ENCODE data around the gene CDC14B.
"Not testable (repeated sequence)": the region's sequence is repeated elsewhere in the genome, so short reads cannot be mapped to it uniquely, and the experiment has no call there.

CDC14B gene

DNA sequence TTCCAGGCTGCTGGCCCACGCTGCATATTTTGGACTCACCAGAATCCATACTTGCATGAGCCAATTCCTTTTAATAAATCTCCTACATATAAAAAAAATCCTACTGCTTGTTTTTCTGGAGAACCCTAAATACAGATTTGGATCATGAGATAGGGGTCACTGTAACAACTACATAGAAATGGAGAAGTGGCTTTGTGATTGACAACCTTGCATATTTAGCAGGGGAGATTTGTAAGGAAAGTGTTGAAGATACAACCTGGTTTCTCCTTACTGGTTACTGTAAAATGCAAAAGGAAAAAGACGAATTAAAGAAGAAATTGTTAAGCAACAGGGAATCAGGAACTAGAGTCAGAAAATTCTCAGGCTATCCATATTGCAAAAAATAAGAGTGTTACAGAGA, 94.9 kb downstream of the CDC14B start:
- no peak for DNase-seq

DNA sequence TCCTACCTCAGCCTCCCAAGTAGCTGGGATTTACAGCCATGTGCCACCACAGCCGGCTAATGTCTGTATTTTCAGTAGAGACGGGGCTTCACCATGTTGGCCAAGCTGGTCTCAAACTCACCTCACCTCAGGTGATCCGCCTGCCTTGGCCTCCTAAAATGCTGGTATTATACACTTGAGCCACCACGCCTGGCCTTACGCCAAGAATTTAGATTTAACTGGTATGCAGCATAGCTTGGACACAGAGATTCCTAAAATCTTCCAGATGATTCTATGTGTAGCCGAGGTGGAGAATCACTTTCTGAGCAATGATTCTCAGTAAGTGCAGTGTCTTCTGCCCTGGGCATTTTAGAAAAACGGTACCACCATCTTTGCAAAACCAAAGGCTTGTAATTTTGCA, 95.6 kb downstream of the CDC14B start:
- no peak for DNase-seq

GRCh38 chr9:96523374-96523773, 96.3 kb downstream of the CDC14B start:
- no peak for DNase-seq

GRCh38 chr9:96522366-96522765, 97.3 kb downstream of the CDC14B start:
- no peak for DNase-seq

DNA sequence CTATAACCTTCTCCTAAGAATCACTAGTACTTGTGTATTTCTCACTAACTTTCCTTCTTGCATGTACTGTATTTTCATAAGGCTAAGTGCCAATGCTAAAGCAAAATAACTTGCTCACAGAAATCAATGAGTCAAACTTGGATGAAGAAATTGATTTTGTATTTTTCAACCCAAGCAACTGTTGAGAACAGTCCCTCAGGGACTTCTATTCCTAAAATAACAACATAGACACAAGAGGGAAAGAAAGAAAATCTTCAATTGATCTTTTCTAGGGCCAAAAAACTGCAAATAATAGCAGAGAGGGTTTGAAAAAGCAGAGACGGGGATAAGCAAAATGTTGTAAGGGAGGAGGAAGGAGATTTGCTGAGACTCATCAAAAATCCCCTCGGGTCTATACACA, 99.9 kb downstream of the CDC14B start:
- DNase-seq: no peak

DNA sequence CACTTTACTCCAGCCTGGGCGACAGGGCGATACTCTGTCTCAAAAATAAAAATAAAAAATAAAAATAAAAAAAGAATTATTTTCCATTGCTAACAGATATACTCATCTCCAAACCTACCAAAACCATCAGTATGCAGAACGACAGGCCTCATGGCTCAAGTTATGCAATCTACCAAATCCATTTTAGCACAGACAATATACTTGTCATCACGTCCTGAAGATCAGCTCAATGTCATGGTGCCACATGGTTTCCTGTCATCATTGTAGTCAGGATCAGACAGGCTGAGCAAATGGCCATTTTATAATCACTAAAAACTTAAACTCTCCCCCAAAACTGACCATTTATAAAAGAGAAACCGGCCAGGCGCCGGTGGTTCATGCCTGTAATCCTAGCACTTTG, 100.5 kb downstream of the CDC14B start:
- no peak for DNase-seq

- no peak for DNase-seq
Observed at GRCh38 chr9:96515621-96516470, 103.8 kb downstream of the CDC14B start.

DNA sequence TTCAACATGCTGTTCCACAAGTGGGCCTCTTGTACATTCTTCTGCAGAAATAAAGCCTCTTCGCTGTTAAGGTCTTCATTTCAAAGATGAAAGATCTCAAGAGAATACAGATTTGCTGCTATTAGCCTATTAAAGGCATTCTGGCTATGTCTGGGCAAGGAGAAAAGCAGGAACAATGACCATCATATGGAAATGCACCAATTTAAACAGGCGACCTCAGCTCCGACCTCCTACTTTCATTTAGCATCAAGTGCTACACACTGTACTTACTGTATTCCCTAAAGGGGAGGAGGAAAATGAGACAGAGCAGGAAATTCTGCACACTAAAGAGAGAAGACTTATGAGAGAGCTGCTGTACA, 104.9 kb downstream of the CDC14B start:
- DNase-seq: no peak

- no peak for DNase-seq
Observed at GRCh38 chr9:96514108-96514799, 105.4 kb downstream of the CDC14B start.

- DNase-seq: no peak
Observed at GRCh38 chr9:96513622-96514021, 106.0 kb downstream of the CDC14B start.

- no peak for DNase-seq
Observed at GRCh38 chr9:96512240-96512639, 107.4 kb downstream of the CDC14B start.

- DNase-seq: no peak
Observed at GRCh38 chr9:96510258-96510657, 109.4 kb downstream of the CDC14B start.

GRCh38 chr9:96509848-96510247, 109.8 kb downstream of the CDC14B start:
- DNase-seq: no peak

- no peak for DNase-seq
Observed at GRCh38 chr9:96509026-96509425, 110.6 kb downstream of the CDC14B start.

- no peak for DNase-seq
Observed at GRCh38 chr9:96508227-96508940, 111.3 kb downstream of the CDC14B start.

- no peak for DNase-seq
Observed at GRCh38 chr9:96505316-96505991, 114.2 kb downstream of the CDC14B start.

DNA sequence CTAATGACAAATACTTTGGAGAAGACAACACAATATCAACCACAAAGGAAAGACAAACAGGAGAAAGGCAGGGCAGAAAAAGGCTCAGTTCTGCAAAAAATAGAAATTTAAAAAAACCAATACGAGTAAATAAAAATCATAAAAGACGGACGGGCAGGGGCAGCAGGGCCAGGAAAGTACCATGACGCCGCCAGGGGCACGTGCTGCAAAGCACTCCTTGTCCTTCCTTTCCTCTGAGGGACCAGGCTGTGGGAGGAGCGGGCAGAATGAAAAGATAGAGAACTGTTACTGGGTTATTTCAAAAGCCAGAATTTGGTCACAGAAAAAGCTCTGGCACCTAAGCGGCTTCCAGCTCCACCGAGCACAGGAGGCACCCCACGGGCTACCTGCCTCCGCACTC, 115.7 kb downstream of the CDC14B start:
- no peak for DNase-seq

- not testable (repeated sequence) for DNase-seq
Observed at GRCh38 chr9:96503374-96503748, 116.3 kb downstream of the CDC14B start.

- no peak for DNase-seq
Observed at GRCh38 chr9:96502539-96503373, 116.9 kb downstream of the CDC14B start.

- DNase-seq: no peak
Observed at GRCh38 chr9:96501633-96502538, 117.8 kb downstream of the CDC14B start.
